ENCODE measurements around the gene COX19.

The COX19 gene

GRCh38 chr7:978049-978346, 2.6 kb upstream of the COX19 start:
- DNase-seq: no peak

DNA sequence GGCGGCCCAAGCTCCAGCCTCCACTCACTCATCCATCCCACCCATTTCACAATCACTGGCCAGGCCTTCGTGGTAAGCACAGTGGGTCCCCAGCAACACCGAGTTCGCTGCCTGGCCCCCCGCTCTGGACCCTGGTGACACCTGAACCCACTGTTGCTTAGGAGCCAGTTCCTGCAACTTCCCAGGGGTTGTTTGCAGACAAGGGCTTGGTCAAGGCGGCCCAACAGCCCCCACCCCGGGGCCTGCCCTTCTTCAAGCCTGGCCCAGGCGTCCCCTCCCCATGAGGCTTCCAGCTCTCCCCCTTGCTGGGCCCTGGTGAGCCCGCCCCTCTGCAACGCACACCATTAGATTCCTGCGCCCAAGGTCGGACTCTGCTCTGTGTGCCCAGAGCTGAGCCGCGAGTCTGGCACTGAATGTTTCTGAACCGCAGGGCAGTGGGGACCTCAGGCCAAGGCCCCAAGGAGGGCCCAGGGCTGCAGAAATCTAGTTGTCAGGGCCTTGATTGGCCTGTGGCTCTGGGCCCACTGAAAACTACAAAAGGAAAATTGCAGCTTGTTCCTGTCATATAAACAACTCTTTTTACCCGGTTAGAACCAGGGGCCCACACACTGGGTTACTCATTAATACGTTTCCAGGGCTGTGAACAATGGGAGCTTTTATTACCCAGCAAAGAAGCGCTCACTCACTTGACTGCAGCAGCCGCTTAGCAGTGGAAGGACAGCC, 2.1 kb upstream of the COX19 start:
- DNase-seq: no peak

DNA sequence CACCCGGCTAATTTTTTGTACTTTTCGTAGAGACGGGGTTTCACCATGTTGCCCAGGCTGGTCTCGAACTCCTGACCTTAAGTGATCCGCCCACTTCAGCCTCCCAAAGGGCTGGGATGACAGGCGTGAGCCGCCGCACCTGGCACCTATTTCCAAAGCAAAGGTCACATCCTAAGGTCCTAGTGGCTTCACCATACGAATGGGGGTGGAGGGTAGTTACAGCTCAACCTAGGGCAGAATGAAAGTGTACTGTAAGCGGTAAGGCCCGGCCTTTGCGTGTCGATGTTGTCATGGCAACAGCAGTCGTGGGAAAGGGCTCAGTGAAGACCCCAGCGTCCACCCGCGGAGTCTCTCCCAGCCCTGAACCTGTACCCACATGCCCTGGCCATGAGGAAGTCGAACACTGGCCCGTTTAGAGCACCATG, 1.6 kb upstream of the COX19 start:
- DNase-seq: no peak

DNA sequence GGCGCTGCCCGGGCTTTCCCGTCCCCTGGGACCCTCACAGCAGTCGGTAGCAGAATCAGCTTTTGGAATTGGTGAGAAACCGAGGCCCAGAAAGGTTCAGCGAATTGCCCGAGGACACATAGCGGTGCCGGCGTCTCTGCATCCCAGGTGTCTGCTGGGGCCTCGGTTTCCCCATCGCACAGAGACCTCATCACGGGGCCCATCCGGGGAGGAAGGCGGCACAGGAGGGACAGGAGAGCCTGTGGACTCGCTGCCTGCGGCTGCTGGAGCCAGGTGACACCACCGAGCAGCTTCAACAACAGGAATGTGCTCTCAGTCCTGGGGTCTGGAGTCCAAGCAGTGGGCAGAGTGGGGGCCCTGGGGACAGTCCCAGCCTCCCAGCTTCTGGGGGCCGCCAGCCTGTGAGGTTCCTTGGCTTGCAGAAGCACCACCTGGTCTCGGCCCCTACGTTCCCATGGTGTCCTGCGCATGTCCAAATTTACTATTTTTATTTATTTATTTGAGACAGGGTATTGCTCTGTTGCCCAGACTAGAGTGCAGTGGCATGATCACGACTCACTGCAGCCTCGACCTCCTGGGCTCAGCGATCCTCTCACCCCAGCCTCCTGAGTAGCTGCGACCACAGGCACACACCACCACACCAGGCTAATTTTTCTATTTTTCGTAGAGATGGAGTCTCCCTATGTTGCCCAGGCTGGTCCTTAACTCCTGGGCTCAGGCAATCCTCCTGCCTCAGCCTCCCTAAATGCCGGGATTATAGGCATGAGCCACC, 539 bp upstream of the COX19 start:
- DNase-seq: no peak

DNA sequence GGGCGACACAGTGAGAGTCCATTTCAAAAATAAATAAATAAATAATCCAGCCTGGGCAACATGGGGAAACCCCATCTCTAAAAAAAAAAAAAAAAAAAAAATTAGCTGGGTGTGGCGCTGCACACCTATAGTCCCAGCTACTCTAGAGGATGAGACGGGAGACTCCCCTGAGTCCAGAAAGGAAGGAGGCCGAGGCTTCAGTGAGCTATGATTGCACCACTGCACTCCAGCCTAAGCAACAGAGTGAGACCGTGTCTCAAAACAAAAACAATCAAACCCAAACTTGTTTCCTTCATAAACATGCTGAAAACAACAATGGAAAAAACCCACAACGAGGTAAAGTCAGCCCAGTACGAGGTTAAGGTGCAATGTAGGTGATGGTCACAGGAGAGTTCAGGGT, 1.2 kb downstream of the COX19 start:
- DNase-seq: peak in 3 of 4 experiments; percentile 44 to 48 (median 46)

GRCh38 chr7:973312-973711, 2.0 kb downstream of the COX19 start:
- no peak for DNase-seq

GRCh38 chr7:972676-973309, 2.6 kb downstream of the COX19 start:
- DNase-seq: no peak

DNA sequence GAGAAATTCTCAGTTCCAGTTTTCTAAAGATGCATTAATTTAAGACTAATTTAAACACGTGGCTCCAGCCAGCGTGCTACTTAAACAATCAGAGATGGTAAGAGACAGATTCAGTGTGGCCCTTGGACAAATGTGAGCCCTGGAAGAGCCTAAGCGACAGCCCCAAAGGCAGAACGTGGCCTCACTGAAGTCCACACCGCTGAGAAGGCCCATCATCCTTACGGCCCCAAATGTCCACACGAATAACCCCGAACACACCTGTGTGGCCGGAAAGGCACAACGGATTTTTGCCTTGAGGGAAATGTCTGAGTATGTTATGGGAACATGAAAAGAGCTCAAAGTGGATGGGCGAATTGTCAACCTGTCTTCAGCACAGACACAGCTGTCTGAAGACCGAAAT, 3.2 kb downstream of the COX19 start:
- DNase-seq: no peak

DNA sequence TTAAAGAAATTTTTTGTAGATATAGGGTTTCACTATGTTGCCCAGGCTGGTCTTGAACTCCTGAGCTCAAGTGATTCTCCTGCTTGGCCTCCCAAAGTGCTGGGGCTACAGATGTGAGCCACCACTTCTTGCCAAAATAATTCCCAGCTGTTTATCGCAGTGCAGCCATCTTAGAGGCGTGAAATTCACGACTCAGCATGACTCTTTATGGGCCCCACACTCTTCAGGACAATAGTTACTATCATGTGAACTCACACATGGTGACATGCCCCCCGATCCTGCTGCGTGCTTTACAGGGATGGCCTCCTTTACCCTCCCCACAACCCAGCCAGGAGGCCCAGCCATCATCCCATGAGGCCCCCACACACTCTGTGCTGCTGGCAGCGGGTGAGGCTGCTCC, 4.6 kb downstream of the COX19 start:
- no peak for DNase-seq

GRCh38 chr7:969403-969802, 5.9 kb downstream of the COX19 start:
- DNase-seq: no peak

- DNase-seq: peak in 2 of 4 experiments; percentile 57 to 68
Measured at GRCh38 chr7:968205-969105, 6.9 kb downstream of the COX19 start.

DNA sequence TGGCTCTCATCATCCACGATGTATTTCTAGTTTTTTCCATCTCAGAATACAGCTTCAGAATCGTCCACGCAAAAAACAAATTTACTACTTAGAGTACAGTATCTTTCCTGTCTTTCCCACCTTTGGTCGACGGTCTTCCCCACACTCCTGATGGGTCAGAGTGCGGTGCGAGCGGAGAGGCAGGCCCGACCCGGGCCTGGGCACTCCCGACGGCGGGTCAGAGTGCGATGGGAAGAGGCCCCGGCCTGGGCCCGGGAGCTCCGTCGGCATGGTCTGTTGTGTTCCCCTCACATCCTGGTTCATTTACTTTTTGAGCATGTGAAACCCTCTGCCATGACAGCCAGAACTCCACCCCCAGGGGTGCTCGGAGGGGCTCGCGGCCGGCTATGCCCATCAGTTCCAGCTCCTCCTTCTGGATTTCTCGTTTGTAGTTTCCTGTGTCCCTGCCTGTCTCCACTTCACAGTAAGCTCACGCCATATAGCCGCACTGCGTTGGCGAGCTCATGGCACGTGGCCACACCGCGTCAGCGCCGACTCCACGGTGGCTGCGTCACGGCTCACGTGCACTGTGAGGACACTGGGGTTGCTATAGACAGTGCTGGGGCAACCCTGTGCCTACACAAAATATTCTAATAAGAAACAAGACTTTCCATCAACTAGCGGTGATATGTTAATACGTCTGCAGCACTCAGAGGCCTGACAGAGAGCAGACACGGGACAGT, 7.8 kb downstream of the COX19 start:
- no peak for DNase-seq

- no peak for DNase-seq
Measured at GRCh38 chr7:966291-967069, 8.9 kb downstream of the COX19 start.

- peak; percentile 58 to 74 (median 72) for DNase-seq
Measured at GRCh38 chr7:964401-965231, 10.7 kb downstream of the COX19 start.

DNA sequence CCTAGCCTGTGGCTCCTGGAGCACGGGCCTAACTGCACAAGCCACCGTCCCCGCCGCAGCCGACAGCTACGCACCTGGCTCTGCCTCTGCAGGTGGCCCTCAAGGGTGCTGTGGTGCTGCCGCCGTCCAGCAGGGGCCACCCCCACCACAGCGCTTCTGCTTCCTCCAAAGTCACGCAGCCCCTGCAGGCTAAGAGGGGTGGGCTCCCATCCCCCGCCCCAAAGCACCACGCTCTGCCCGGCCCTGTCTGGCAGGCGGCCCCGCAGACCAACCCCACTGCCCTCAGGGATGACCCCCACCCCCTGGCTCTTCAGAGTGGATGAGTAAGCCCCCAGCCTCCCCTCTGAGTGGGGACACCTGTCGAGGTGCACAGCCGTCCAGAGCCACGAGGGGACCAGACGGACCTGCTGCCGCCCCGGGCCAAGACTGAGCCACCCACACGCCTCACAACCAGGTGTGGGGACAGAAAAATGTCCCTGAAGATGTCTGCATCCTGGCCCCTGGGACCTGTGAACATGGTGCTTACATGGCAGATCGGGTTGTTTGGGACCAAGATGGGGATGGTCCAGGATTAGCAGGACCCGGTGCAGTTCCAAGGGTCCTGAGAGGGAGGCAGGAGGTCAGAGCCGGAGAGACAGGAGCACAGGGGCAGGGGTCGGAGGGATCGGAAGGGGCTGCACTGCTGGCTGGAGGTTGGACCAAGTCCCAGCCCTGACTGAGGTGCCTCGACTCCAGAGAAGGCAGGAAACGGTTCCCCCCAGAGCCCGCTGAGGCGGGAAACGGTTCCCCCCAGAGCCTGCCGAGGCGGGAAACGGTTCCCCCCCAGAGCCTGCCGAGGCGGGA, 11.9 kb downstream of the COX19 start:
- no peak for DNase-seq

- no peak for DNase-seq
Measured at GRCh38 chr7:962401-963081, 12.8 kb downstream of the COX19 start.

GRCh38 chr7:961546-962400, 13.6 kb downstream of the COX19 start:
- no peak for DNase-seq

DNA sequence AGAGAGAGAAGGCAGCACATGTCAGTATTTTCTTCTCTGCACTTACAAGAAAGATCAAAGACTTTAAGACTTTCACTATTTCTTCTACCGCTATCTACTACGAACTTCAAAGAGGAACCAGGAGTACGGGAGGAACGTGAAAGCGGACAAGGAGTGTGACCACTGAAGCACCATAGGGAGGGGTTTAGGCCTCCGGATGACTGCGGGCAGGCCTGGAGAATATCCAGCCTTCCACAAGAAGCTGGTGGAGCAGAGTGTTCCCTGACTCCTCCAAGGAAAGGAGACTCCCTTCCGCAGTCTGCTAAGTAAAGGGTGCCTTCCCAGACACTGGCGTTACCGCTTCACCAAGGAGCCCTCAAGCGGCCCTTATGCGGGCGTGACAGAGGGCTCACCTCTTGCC, 14.4 kb downstream of the COX19 start:
- DNase-seq: peak in 1 of 4 experiments; percentile 33
